ENCODE results near the gene SMAD9. TPM values are rescaled to one million over a fixed set of nuclear protein-coding genes. Genes with fewer than 3 reads are reported as not detected.

SMAD9 gene
- polyA plus RNA-seq, 1 of the 3 experiments (the other 2 are of a cell fraction), result 3.1 TPM

DNA sequence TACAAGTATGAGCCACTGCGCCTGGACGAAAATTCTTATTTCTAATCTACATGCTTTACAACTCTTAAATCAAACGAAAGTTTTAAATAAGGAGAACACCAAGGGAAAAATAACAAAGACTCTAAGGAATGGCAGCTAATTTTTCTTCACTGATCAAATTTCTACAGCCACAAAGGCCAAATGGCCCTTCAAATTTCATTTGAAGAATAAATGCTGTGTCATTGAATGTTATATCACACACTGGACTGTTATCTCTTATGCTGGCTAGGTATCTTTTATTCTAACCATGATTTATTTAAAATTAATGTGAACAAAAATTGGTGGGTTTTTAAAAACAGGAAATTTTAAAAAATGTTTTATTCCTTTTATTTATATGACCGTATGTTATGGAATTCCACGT, 14.1 kb downstream of the SMAD9 start:
- Histone ChIP-seq H3K4me1 (ENCODE audit: control insufficient read depth in 1 of 2, insufficient read depth in 2 of 2, low read depth in 1 of 2, low read length in 1 of 2) (peaks cover 9 to 14% of the 10 kb centered on the region in 2 experiments; a peak in 3 of 4 replicates), H3K27ac (ENCODE audit: low read depth in 2 of 2, low read length in 1 of 2) (no peak overlapping the region), H3K9ac (no peak overlapping the region), H3K27me3 (ENCODE audit: insufficient read depth) (no peaks in the 10 kb centered on the region), H3K79me2 (ENCODE audit: insufficient read depth) (peaks cover 99% of the 10 kb centered on the region), H3K4me2 (no peak overlapping the region), H3K36me3 (replicated peaks in 1 of 2; ENCODE audit: control insufficient read depth in 1 of 2, insufficient read depth in 2 of 2, low read length in 1 of 2) (peaks cover 0 to 38% of the 10 kb centered on the region in 2 experiments), H3K9me3 (no peaks in the 10 kb centered on the region), H3F3A (replicated peaks; ENCODE audit: insufficient read depth) (no peaks in the 10 kb centered on the region), H2AFZ (ENCODE audit: low read depth) (no peak overlapping the region), H3K9me2 (no peaks in the 10 kb centered on the region), H4K20me1 (ENCODE audit: insufficient read depth) (no peaks in the 10 kb centered on the region), H3K4me3 (ENCODE audit: low read depth in 2 of 2, low read length in 1 of 2) (no peak overlapping the region)
- TF ChIP-seq RCOR1 (IDR thresholded peaks at IDR 0.05; ENCODE audit: low read length) (no peak), RAD21 (IDR thresholded peaks at IDR 0.05; ENCODE audit: low read length) (no peak), GATA2 (CRISPR knock-in tag; IDR thresholded peaks at IDR 0.05) (no peak), RXRA (IDR thresholded peaks at IDR 0.05; ENCODE audit: borderline replicate concordance, low read depth) (no peak), TEAD4 (IDR thresholded peaks at IDR 0.05; ENCODE audit: borderline replicate concordance, insufficient read depth) (no peak), CHD2 (IDR thresholded peaks at IDR 0.05; ENCODE audit: low read length, partially characterized antibody) (no peak), TCF12 (IDR thresholded peaks at IDR 0.05) (no peak), NFIC (IDR thresholded peaks at IDR 0.05; ENCODE audit: borderline replicate concordance) (no peak), JUND (IDR thresholded peaks at IDR 0.05) (no peak)
- TF ChIP-seq, protein P1, sequence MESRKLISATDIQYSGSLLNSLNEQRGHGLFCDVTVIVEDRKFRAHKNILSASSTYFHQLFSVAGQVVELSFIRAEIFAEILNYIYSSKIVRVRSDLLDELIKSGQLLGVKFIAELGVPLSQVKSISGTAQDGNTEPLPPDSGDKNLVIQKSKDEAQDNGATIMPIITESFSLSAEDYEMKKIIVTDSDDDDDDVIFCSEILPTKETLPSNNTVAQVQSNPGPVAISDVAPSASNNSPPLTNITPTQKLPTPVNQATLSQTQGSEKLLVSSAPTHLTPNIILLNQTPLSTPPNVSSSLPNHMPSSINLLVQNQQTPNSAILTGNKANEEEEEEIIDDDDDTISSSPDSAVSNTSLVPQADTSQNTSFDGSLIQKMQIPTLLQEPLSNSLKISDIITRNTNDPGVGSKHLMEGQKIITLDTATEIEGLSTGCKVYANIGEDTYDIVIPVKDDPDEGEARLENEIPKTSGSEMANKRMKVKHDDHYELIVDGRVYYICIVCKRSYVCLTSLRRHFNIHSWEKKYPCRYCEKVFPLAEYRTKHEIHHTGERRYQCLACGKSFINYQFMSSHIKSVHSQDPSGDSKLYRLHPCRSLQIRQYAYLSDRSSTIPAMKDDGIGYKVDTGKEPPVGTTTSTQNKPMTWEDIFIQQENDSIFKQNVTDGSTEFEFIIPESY (IDR thresholded peaks at IDR 0.05; ENCODE audit: borderline replicate concordance, low read depth), result no peak
- TF ChIP-seq, protein P2, sequence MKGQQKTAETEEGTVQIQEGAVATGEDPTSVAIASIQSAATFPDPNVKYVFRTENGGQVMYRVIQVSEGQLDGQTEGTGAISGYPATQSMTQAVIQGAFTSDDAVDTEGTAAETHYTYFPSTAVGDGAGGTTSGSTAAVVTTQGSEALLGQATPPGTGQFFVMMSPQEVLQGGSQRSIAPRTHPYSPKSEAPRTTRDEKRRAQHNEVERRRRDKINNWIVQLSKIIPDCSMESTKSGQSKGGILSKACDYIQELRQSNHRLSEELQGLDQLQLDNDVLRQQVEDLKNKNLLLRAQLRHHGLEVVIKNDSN (IDR thresholded peaks at IDR 0.05; ENCODE audit: borderline replicate concordance, low read depth), result no peak
- TF ChIP-seq, protein P3, sequence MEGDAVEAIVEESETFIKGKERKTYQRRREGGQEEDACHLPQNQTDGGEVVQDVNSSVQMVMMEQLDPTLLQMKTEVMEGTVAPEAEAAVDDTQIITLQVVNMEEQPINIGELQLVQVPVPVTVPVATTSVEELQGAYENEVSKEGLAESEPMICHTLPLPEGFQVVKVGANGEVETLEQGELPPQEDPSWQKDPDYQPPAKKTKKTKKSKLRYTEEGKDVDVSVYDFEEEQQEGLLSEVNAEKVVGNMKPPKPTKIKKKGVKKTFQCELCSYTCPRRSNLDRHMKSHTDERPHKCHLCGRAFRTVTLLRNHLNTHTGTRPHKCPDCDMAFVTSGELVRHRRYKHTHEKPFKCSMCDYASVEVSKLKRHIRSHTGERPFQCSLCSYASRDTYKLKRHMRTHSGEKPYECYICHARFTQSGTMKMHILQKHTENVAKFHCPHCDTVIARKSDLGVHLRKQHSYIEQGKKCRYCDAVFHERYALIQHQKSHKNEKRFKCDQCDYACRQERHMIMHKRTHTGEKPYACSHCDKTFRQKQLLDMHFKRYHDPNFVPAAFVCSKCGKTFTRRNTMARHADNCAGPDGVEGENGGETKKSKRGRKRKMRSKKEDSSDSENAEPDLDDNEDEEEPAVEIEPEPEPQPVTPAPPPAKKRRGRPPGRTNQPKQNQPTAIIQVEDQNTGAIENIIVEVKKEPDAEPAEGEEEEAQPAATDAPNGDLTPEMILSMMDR (IDR thresholded peaks at IDR 0.05), result no peak
- TF ChIP-seq, protein P4, sequence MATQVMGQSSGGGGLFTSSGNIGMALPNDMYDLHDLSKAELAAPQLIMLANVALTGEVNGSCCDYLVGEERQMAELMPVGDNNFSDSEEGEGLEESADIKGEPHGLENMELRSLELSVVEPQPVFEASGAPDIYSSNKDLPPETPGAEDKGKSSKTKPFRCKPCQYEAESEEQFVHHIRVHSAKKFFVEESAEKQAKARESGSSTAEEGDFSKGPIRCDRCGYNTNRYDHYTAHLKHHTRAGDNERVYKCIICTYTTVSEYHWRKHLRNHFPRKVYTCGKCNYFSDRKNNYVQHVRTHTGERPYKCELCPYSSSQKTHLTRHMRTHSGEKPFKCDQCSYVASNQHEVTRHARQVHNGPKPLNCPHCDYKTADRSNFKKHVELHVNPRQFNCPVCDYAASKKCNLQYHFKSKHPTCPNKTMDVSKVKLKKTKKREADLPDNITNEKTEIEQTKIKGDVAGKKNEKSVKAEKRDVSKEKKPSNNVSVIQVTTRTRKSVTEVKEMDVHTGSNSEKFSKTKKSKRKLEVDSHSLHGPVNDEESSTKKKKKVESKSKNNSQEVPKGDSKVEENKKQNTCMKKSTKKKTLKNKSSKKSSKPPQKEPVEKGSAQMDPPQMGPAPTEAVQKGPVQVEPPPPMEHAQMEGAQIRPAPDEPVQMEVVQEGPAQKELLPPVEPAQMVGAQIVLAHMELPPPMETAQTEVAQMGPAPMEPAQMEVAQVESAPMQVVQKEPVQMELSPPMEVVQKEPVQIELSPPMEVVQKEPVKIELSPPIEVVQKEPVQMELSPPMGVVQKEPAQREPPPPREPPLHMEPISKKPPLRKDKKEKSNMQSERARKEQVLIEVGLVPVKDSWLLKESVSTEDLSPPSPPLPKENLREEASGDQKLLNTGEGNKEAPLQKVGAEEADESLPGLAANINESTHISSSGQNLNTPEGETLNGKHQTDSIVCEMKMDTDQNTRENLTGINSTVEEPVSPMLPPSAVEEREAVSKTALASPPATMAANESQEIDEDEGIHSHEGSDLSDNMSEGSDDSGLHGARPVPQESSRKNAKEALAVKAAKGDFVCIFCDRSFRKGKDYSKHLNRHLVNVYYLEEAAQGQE (IDR thresholded peaks at IDR 0.05; ENCODE audit: low read depth, low read length), result no peak
- CTCF ChIA-PET, result no interaction called here
- WGBS (ENCODE audit: low lambda C conversion rate), result 92% methylated on average over 5 of the region's 5 CpGs
- POLR2A ChIA-PET, result no interaction called here
- no peak for DNase-seq
